Mammary epithelial cell (primary cell): ENCODE data around the gene TMEM132D.

ENCODE experiments used
- EZH2 ChIP-seq: IDR thresholded peaks from 2 replicates; pipeline ENCODE4 v1.6.1; 2012; ENCODE audit warnings: low read length, inconsistent platforms, borderline replicate concordance
- TF ChIP-seq, protein P1 (sequence below), 2 donors: IDR thresholded peaks in 1 of 2; conservative IDR thresholded peaks in 1 of 2; 2 replicates each; pipeline ENCODE4 v1.5.1; 2011 to 2012; ENCODE audit warnings: inconsistent platforms in 2 of 2, low read length in 2 of 2, mild to moderate bottlenecking in 2 of 2, control low read depth in 1 of 2, low read depth in 1 of 2; ENCODE audit not compliant: insufficient read depth in 1 of 2; ENCODE audit errors: extremely low read depth in 1 of 2

DNA sequence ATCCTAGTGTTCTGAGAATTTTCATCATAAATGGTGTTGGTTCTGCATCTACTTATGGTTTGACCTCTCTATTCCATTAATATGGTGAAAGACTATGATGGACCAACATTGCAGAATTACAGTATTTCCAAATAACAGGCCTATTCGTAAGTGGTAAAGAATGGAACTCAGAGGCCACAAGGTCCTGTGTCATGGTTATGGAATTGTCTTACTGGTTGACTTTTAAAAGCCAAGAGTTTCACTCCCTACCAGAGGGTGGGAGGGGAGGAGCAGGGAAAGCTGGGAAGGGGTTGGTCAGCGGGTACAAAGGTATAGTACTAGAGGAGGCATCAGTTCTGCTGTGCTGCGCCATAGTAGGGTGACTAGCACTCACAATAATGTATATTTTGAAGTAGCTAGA, 153.4 kb downstream of the TMEM132D start:
- TF ChIP-seq, protein P1, sequence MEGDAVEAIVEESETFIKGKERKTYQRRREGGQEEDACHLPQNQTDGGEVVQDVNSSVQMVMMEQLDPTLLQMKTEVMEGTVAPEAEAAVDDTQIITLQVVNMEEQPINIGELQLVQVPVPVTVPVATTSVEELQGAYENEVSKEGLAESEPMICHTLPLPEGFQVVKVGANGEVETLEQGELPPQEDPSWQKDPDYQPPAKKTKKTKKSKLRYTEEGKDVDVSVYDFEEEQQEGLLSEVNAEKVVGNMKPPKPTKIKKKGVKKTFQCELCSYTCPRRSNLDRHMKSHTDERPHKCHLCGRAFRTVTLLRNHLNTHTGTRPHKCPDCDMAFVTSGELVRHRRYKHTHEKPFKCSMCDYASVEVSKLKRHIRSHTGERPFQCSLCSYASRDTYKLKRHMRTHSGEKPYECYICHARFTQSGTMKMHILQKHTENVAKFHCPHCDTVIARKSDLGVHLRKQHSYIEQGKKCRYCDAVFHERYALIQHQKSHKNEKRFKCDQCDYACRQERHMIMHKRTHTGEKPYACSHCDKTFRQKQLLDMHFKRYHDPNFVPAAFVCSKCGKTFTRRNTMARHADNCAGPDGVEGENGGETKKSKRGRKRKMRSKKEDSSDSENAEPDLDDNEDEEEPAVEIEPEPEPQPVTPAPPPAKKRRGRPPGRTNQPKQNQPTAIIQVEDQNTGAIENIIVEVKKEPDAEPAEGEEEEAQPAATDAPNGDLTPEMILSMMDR (conservative IDR thresholded peaks at IDR 0.05 in 1 of 2, IDR thresholded peaks at IDR 0.05 in 1 of 2; ENCODE audit: extremely low read depth in 1 of 2, insufficient read depth in 1 of 2, low read depth in 1 of 2, low read length in 2 of 2), result no peak
- TF ChIP-seq EZH2, result no peak
